Measurements from ENCODE around the gene CENPE.

DNA sequence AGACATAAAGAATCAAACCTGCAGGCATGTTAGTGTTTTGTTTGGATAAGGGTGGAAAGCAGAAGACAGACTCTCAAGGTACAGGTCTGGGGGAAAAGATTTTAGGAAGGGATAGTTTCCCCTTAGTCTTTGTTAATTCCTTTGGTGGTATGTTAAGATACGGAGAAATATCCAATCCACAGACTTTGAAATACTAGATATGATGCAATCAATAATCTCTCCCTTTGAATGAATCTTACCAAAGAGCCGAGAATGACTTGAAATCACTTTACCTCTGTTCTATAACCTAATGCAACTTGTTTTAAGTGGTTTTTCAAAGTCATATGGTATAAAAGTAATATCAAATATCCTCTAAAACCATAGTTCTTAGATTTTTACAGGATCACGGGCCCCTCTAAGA lies 93.3 kb downstream of the CENPE start:
- TF ChIP-seq EZH2 (IDR thresholded peaks at IDR 0.05): no peak
- TF ChIP-seq POLR2AphosphoS5 (IDR thresholded peaks at IDR 0.05; ENCODE audit: borderline replicate concordance, low read depth, low read length): no peak
- no peak for TF ChIP-seq FOXP2 (optimal IDR thresholded peaks at IDR 0.05; ENCODE audit: control extremely low read depth, extremely low read length, insufficient read depth)

Measured in SK-N-MC (cell line).